ENCODE data around the gene NR1I3. TPM values are rescaled to one million over a fixed set of nuclear protein-coding genes. Genes with fewer than 3 reads are reported as not detected.

Gene NR1I3
- total RNA-seq, 2 experiments from 2014 or later = not detected

GRCh38 chr1:161226759-161227158 is 11.2 kb downstream of the NR1I3 start:
- H3K27ac ChIP-seq (ENCODE audit: low read depth, low read length, poor library complexity, severe bottlenecking) = peak overlapping the region; percentile 35
- H2AFZ ChIP-seq (ENCODE audit: low read length) = peak overlapping the region; percentile 40; the same call in 1 of the 2 replicates
- H3K4me1 ChIP-seq (ENCODE audit: insufficient read depth, low read length, poor library complexity, severe bottlenecking) = peaks cover 24% of the 10 kb centered on the region
- no peaks in the 10 kb centered on the region for H3K9me2 ChIP-seq (ENCODE audit: insufficient read depth, low read length)
- DNase-seq (ENCODE audit: low spot score) = no peak
- H3K4me3 ChIP-seq (ENCODE audit: low read depth, low read length, poor library complexity, severe bottlenecking) = peak overlapping the region; percentile 73
- intact Hi-C loops (cut with micrococcal nuclease; ENCODE audit: unreplicated experiment) = loop anchor here (1.0 to 2.0 kb wide), 3 partner anchors 65 to 156 kb away; no protein-coding TSS in a partner anchor
- BruUV-seq (replicated peaks) = no TSS peak
- H3K9me3 ChIP-seq (ENCODE audit: low read length) = no peaks in the 10 kb centered on the region
- peak overlapping the region; percentile 78 for H3K4me2 ChIP-seq (ENCODE audit: low read length)
- no peaks in the 10 kb centered on the region for H4K20me1 ChIP-seq (ENCODE audit: insufficient read depth, low read length)
- peaks cover 24% of the 10 kb centered on the region for H3K36me3 ChIP-seq (ENCODE audit: insufficient read depth, low read length)
- ChIA-PET POLR2A (interaction anchor here (0.8 to 2.2 kb wide), 10 partner anchors 8 to 155 kb away, joined by 3 to 12 read pairs (median 3); partner anchors contain the start of gene NDUFS2), CTCF (ENCODE audit: unreplicated experiment) (interaction anchor here (0.9 to 1.9 kb wide), 4 partner anchors 10 to 156 kb away, joined by 3 to 9 read pairs (median 4); no protein-coding TSS in a partner anchor)
- TF ChIP-seq, protein P1, sequence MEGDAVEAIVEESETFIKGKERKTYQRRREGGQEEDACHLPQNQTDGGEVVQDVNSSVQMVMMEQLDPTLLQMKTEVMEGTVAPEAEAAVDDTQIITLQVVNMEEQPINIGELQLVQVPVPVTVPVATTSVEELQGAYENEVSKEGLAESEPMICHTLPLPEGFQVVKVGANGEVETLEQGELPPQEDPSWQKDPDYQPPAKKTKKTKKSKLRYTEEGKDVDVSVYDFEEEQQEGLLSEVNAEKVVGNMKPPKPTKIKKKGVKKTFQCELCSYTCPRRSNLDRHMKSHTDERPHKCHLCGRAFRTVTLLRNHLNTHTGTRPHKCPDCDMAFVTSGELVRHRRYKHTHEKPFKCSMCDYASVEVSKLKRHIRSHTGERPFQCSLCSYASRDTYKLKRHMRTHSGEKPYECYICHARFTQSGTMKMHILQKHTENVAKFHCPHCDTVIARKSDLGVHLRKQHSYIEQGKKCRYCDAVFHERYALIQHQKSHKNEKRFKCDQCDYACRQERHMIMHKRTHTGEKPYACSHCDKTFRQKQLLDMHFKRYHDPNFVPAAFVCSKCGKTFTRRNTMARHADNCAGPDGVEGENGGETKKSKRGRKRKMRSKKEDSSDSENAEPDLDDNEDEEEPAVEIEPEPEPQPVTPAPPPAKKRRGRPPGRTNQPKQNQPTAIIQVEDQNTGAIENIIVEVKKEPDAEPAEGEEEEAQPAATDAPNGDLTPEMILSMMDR (conservative IDR thresholded peaks at IDR 0.05; ENCODE audit: low read length) = no peak
- TF ChIP-seq EZH2phosphoT487 (IDR thresholded peaks at IDR 0.05; ENCODE audit: borderline replicate concordance, low read depth, low read length) = no peak
- H3K79me2 ChIP-seq (ENCODE audit: insufficient read depth, low read depth, low read length) = no peaks in the 10 kb centered on the region

DNA sequence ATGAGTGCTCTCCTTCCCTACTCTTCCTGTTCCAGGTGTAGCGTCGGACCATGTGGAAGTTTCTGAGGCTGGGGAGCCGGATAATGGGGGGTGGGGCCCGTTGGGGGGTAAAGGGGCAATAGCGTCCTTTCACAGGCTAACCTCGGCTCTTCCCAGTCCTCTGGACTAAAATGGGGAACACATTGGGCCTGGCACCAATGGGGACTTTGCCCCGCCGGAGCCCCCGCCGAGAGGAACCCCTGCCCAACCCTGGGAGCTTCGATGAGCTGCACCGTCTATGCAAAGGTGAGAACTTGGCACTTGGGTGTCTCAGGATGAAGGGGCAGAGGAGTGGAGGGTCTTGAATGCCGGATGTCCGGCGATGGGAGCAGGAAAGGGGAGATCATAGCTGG is 11.7 kb downstream of the NR1I3 start:
- Histone ChIP-seq H3K4me2 (ENCODE audit: low read length) (peak overlapping the region; percentile 78), H3K4me3 (ENCODE audit: low read depth, low read length, poor library complexity, severe bottlenecking) (peak overlapping the region; percentile 73), H3K36me3 (ENCODE audit: insufficient read depth, low read length) (peaks cover 24% of the 10 kb centered on the region), H2AFZ (ENCODE audit: low read length) (peak overlapping the region; percentile 40; the same call in 1 of the 2 replicates), H3K4me1 (ENCODE audit: insufficient read depth, low read length, poor library complexity, severe bottlenecking) (peaks cover 24% of the 10 kb centered on the region), H3K79me2 (ENCODE audit: insufficient read depth, low read depth, low read length) (no peaks in the 10 kb centered on the region), H3K9me3 (ENCODE audit: low read length) (no peaks in the 10 kb centered on the region), H3K9me2 (ENCODE audit: insufficient read depth, low read length) (no peaks in the 10 kb centered on the region), H3K27ac (ENCODE audit: low read depth, low read length, poor library complexity, severe bottlenecking) (peak overlapping the region; percentile 35), H4K20me1 (ENCODE audit: insufficient read depth, low read length) (no peaks in the 10 kb centered on the region)
- POLR2A ChIA-PET = interaction anchor here (0.7 to 2.2 kb wide), 18 partner anchors 9 to 481 kb away, joined by 3 to 18 read pairs (median 4); partner anchors contain the start of gene NDUFS2
- no peak for DNase-seq (ENCODE audit: low spot score)
- TF ChIP-seq, protein P1 (conservative IDR thresholded peaks at IDR 0.05; ENCODE audit: low read length) = no peak
- TF ChIP-seq EZH2phosphoT487 (IDR thresholded peaks at IDR 0.05; ENCODE audit: borderline replicate concordance, low read depth, low read length) = no peak
- no TSS peak for BruUV-seq (replicated peaks)
- CTCF ChIA-PET (ENCODE audit: unreplicated experiment) = interaction anchor here (0.9 to 1.9 kb wide), 11 partner anchors 10 to 156 kb away, joined by 3 to 12 read pairs (median 5); partner anchors contain the start of genes B4GALT3 and NDUFS2
- intact Hi-C loops (cut with micrococcal nuclease; ENCODE audit: unreplicated experiment) = loop anchor here (2.0 kb wide), 1 partner anchor 80 kb away; no protein-coding TSS in a partner anchor
